TTC549 (cell line): ENCODE data around the gene CYP2A13.
A peak's percentile ranks its signal among the peaks of the same experiment; 100 is the strongest.
"Not testable (repeated sequence)": the region's sequence is repeated elsewhere in the genome, so short reads cannot be mapped to it uniquely, and the experiment has no call there.

Source experiments
- FAIRE-seq: peaks from 2 replicates; lab custom pipeline; 2012; peaks lifted over from hg19 to GRCh38; lab: Jason Lieb, UNC

Gene CYP2A13

DNA sequence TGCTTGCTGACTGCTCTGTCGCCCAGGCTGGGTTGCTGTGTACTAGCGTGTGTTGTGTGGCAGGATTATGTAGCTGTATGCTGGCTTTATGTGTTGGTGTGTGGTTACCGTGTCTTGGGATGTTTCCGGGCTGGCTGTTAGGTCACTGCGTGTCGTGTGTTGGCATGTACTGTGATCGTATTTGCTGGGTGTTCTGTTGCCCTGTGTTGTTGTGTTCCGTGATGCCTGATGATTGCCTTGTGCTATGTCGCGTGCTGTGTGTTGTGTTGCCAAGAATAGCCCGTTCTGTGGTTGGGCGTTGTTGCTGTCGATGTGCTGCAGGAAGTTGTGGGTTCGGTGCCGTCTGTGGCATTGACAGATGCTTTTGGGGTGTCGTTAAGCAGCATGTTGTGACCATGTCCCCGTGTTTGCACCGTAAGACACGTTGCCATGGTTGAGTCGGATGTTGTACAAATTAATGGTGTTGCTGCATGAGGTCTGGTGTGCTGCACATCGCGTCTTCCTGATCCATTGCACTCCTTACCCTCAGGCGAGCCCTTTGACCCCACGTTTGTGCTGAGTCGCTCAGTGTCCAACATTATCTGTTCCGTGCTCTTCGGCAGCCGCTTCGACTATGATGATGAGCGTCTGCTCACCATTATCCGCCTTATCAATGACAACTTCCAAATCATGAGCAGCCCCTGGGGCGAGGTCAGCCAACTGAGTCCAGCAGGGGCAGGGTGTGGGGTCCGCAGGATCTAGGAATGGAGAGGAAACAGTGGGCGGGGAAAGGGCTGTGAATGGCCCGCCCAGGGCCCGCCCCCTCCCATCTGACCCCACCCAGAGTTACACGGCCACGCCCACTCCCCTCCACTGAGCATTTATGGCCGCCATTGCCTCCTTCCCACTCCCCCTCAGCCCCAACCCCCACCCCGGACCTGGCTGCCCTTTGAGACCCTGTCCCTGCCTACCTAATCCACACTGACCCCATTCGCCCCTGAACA is 33.0 kb downstream of the CYP2A13 start:
- FAIRE-seq = not testable (repeated sequence)

DNA sequence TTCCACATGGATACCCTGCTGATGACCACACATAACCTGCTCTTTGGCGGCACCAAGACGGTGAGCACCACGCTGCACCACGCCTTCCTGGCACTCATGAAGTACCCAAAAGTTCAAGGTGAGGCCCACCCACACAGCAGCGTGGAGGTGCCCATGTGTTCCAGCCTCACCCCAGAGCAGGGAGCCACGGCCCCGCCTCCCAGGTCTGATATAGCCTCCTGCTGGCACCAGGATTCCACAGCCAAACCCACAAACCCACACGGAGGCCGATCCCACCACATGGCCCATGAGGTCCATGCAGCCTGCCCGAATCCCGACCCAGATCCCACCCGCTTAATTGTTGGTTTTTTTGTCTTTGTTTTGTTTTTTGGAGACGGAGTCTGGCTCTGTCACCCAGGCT is 34.6 kb downstream of the CYP2A13 start:
- FAIRE-seq = not testable (repeated sequence)

DNA sequence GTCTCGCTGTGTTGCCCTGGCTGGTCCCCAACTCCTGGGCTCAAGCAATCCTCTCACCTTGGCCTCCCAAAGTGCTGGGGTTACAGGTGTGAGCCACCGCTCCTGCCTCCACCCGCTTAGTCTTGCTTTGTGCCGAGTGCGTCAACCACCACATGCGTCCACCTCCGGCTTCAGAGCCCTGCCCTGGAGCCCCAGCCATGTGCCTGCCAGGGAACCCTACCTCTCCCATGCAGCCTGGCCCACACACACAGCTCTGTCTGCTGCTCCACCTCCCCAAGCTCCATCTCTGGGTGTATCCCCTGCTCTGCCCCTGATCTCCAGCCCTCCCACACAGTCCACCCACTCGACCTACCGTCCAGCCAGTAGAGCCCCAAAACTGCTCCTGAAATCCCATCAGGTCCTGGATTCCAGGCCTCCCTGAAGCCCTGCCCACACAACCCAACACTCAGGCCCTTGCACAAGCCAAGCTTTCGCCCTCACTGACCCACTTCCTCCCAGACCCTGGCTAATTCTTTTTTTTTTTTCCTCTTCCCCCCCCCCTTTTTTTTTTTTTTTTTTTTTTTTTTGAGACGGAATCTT is 35.6 kb downstream of the CYP2A13 start:
- no peak for FAIRE-seq

DNA sequence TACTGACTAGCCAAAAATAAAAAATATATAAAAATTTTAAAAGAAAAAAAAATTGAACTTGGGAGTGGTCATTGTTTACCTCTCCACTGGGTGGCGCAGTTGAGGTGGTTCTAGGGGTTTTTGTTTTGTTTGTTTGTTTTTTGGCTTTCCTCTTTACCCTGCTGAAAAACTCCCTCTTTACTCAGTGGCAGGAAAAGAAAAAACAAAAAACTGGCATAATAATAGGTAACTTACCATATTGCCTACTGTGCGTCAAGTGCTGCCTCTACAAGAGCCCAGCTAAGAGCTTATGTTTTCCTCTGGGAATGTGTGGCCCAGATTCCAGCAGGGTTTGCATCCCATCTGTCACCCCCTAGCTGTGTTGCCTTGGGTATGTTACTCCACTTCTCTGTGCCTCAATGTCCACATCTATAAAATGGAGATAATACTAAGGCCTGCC is 38.5 kb downstream of the CYP2A13 start:
- FAIRE-seq = peak; percentile 36

DNA sequence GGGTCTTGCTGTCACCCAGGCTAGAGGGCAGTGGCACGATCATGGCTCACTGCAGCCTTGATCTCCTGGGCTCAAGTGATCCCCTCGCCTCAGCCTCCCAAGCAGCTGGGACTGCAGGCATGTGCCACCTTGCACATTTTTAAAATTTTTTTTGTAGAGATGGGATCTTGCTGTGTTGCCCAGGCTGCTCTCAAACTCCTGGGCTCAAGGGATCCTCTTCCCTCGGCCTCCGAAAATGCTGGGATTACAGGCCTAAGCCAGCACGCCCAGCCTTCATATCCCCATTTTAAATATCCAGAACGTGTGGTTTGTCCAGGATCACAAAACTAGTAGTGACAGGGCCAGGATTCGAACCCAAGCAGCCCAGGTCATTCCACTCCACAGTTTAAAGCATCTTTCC is 39.1 kb downstream of the CYP2A13 start:
- FAIRE-seq = not testable (repeated sequence)

DNA sequence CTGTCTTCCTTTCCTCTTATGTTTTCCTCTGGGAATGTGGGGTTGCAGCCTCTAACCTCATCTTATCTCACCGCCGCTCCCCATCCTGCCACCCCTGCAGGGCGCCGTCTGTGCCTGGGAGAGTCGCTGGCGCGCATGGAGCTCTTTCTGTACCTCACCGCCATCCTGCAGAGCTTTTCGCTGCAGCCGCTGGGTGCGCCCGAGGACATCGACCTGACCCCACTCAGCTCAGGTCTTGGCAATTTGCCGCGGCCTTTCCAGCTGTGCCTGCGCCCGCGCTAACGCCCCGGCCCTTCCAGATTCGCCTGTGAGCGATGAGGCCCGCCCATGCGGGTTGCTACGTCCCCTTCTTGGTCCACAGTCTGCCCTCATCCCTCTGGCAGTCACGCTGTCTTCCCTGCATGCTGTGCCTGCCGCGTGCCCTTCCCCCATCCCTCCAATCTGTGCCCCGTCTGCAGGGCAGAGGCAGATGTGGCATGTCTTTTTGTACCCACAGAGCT is 39.6 kb downstream of the CYP2A13 start:
- not testable (repeated sequence) for FAIRE-seq

DNA sequence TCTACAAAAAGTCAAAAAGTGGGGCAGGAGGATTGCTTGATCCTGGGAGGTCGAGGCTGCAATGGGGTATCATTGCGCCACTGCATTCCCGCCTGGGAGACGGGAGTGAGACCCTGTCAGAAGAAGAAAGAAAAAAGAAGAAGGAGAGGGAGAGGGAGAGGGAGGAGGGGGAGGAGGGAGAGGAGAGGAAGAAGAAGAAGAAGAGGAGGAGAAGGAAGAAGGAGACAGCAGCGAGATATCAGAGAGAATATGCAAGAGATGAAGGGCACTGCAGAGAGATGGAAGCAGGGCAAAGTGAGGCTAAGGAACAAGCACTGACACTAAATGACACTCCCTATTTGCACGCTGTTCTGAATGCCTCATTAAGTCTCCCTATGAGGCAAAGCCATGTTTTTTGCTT is 40.4 kb downstream of the CYP2A13 start:
- no peak for FAIRE-seq

DNA sequence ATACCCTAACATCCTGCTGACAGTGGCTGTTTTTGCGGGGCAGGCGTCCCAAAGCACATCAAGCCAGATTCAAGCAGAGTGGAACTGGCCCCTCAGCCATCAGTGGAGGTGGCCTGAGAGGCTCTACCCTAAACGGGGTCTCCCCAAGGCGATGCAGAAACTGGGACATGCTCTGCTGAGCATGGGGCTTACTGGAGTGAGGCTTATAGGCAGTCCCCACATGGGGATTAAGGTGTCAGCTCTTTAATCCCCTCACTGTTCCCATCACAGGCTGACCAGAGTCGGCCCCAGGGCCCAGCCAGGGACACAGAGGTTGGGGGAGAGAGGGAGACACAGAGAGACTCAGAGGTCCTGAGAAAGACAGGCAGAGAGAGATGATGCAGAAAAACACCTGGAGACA is 42.9 kb downstream of the CYP2A13 start:
- no peak for FAIRE-seq

DNA sequence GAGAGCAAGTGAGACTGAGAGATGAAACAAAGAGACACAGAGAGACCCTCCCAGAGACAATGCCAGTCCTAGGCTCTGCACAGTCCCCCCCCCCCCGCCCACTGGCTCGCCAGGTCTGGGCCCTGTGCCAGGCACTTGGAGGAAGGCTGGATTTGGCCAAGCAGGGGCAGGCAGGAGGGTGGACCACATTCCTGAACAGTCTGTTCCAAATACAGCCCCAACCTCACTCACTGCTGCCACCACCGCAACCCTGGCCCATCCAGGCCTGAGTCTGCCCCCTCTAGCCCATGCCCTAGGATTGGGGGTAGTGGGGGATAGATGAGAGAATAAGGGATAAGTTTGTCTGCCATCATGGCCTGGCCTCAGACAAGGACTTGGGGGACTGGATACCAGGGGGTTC is 45.0 kb downstream of the CYP2A13 start:
- no peak for FAIRE-seq

DNA sequence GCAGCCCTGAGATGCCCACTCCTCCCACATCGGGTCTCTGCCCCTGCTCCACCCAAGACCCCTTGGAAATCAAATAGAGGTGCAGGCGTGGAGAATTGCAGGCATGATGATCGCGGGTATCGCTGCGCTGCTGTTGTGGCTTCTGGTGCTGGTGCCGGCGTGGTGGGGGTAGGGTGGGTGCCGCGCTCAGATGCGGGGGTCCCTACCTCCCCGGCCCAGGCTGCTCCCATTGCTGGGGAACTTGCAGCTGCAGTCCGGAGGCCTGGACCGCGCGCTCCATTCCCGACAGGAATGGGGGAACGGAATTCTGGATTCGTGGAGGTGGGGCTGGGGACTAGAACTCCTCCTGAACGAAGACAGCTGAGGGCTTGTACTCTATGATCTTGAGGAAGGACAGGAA is 46.4 kb downstream of the CYP2A13 start:
- no peak for FAIRE-seq

DNA sequence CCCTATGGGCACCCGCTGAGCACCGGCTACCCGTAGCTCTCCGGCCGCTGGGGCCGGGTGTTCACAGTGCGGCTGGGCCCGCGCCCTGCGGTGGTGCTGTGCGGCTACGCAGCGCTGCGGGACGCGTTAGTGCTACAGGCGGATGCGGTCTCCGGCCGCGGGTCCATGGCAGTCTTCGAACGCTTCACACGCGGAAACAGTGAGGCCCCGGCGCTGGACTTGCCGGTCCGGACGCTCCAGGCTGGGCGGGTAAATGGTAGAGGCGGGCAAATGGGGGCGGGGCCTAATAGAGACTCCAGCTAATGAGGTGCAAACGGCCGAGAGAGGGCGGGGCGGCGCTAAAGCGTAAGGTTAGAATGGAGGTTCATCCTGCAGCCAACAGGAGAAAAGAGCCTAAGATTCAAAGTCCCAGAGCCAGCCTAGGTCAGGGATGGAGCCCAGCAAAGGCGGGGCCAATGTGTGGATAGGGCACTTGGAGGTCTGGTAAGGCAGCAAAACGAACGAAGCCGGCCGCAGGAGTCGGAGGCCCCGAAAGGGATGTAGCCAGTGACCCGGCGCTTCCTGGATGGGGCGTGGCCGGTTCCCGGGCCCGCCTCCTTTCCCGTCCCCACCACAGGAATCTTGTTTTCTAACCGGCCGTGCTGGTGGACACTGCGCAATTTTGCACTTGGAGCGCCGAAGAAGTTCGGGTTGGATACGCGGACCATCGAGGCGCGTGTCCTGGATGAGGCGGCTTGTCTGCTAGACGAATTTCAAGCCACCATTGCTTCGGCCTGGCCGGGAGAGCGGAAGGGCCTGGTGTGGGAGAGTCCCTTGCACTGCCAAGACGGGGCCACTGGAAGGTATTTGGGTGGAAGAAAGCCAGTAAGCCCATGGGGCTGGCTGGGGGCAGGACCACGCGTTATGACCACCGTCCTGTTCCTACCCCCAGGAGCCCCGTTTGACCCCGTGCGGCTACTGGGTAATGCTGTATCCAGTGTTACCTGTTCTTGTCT is 47.4 kb downstream of the CYP2A13 start:
- peak; percentile 95 for FAIRE-seq

DNA sequence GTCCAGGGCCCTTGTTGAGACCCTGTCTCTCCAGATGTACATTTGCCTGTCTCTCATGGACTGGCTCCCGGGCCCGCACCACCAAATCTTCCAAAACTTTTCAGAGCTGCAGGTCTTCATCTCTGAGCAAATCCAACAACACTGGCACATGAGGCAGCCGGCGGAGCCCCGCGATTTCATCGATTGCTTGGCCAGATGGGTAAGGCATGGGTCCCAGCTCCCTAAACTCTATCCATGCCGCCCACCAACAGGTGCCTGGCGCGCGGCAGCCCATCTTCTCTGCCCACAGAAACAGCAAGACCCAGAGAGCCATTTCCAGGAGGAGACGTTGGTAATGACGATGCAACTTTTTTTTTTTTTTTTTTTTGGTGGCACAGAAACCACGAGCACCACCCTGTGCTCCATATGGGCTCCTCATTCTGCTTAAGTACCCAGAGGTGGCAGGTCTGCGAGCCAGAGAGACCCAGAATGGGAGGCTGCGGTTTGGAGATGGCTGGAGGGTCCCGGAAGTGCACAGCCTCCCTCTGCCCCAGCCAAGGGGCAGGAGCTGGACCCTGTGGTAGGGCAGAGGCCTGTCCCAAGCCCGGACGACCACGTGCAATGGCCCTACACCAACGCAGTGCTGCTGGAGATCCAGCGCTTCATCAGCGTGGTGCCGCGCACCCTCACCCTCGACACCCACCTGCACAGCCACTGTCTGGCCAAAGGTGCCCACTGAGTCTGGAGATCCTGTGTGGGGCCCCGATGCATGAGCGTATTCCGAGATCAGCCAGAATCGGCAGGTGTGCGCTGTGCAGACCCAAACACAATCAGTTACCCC is 48.6 kb downstream of the CYP2A13 start:
- no peak for FAIRE-seq

DNA sequence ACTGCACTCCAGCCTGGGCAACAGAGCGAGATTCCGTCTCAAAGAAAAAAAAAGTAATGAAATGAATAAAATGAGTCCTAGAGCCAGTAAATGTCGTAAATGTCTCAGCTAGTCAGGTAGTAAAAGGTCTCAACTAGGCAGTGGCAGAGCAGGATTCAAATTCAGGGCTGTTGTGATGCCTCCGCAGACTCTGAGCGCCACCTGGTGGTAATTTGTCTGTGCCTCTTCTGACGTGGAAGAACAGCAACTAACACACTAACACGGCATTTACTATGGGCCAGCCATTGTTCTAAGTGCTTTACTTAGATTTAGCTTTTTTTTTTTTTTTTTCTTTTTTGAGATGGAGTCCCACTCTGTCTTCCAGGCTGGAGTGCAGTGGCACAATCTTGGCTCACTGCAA is 56.2 kb downstream of the CYP2A13 start:
- peak; percentile 40 for FAIRE-seq
